Globus pallidus (tissue), 1 donor: ENCODE data around the gene NR1D2.
"Not testable (repeated sequence)": the region's sequence is repeated elsewhere in the genome, so short reads cannot be mapped to it uniquely, and the experiment has no call there.

Source experiments
- DNase-seq: peaks from one replicate; pipeline ENCODE4 v3.0.0-alpha.2; 2015; ENCODE audit warnings: low spot score

NR1D2 gene

DNA sequence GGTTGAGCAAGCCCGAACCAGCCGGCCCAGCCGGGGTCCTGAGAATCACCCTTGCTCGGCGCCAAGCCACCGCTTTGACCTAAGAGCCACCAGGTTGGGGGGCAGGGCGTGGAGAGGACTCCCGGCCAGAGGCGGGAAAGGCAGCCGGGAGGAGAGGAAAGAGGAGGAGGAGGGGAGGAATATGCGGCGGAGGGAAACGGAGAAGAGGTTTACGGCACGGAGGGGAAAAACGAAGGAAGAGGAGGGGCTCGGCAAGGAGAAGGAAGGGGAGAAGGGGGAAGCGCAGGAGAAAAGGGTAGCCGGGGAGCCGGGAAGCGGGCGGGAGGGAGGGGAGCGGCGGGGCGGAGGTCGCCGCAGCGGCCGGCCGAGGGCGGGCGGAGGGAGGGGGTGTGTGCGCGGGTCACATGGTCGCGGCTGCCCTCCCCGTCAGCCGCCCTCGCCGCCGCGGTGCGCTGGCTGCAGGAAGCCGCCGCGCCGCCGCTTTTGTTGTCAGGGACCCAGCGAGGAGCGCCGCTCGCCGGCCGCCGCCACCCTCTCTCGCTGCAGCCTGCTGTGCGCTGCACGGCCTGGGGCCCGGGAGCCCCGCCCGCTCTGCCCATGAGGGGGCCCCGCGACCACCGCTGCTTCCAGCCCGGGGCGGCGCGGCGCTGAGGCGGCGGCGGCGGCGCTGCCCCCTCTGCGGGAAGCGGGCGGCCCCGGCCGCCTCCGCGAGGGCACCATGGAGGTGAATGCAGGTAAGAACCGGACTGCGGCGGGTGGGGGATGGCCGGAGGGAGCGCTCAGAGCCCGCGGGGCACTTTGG is at the start of gene NR1D2:
Gene NR1D2, plus strand, starts transcription at position 426 of the 802 bp plus-strand sequence. Its CDS starts 293 bp downstream, at position 719.
- DNase-seq, result peak; percentile 88

DNA sequence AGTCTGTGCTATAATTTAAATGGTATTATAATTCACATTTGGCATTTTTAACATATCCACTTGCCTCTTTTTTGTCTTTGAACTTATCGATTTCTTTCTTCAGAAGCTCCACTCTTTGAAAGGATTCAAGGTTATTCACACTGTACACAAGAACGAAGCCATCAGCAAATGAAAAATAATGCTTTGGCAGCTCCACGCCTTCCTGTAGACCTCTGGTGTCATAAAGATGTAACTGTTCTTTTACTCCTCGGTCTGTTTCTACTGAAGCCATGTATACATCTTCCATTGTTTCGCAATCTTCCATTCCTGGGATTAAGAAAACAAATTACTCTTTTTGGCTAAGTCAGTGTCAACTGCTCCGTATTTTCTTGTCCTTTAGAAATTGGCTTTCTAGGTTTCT is 44.3 kb upstream of the NR1D2 start:
- DNase-seq, result no peak

DNA sequence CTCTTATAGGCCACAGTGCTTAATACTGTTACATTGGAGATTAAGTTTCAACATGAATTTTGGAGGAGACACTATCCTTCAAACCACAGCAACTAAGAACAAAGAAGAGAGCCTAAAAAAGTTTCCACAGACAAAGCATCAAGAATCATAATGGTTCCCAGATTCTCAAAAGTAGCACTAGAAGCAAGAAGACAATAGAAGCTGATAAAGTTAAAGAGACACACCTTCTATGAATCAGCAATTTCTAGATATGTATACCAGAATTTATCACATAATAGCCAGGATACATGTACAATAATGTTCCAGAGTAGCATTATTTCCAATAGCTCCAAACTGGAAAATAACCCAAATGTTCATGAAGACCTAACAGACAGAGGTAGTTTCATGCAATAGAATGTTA is 40.5 kb upstream of the NR1D2 start:
- no peak for DNase-seq

DNA sequence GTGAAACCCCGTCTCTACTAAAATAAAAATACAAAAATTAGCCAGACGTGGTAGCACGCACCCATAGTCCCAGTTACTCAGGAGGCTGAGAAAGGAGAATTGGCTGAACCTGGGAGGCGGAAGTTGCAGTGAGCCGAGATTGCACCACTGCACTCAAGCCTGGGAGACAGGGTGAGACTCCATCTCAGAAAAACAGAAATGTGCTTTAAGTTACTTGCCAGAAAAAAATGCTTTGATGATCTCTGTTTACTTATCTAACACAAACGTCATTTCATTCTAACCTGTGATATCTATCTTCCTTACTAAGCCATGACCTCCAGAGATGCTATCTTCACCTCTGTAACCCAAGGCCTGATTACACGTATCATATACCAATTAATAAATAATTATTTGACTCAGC is 35.7 kb upstream of the NR1D2 start:
- no peak for DNase-seq

DNA sequence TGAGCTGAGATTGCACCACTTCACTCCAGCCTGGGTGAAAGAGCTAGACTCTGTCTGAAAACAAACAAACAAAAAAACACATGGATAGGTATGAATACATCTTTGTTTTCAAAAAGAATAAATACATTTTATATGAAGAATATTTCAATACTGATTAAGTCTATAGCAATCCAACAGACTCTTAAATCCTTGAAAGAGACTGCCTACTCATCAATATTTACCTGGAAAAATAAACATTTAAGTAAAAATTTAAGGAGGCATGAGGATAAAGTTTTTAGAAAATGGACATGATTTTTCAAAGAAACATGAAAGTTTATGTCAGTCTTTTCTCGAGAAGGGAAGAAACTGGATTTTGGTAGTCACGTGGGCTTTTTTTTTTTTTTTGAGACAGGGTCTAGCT is 33.7 kb upstream of the NR1D2 start:
- DNase-seq, result no peak

DNA sequence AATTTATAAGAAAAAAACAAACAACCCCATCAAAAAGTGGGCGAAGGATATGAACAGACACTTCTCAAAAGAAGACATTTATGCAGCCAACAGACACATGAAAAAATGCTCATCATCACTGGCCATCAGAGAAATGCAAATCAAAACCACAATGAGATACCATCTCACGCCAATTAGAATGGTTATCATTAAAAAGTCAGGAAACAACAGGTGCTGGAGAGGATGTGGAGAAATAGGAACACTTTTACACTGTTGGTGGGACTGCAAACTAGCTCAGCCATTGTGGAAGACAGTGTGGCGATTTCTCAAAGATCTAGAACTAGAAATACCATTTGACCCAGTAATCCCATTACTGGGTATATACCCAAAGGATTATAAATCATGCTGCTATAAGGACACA is 32.8 kb upstream of the NR1D2 start:
- not testable (repeated sequence) for DNase-seq

DNA sequence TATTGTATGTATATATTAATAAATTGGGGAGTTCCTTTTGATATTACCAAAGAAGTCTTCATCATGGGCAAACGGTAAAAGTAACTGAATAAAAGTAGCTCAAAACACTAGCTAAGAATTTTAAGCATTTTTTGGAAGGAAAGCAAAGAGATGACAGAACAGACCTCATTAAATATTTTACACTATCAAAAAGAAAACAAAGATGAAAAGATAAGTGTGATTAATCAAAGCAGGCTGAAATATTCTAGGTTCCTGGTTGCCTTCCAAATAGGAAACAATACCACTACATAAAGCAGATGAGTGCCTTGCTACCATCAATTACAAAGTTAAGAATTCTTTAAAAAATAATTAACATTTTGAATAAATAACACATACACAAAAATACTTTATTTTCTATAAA is 31.9 kb upstream of the NR1D2 start:
- no peak for DNase-seq

DNA sequence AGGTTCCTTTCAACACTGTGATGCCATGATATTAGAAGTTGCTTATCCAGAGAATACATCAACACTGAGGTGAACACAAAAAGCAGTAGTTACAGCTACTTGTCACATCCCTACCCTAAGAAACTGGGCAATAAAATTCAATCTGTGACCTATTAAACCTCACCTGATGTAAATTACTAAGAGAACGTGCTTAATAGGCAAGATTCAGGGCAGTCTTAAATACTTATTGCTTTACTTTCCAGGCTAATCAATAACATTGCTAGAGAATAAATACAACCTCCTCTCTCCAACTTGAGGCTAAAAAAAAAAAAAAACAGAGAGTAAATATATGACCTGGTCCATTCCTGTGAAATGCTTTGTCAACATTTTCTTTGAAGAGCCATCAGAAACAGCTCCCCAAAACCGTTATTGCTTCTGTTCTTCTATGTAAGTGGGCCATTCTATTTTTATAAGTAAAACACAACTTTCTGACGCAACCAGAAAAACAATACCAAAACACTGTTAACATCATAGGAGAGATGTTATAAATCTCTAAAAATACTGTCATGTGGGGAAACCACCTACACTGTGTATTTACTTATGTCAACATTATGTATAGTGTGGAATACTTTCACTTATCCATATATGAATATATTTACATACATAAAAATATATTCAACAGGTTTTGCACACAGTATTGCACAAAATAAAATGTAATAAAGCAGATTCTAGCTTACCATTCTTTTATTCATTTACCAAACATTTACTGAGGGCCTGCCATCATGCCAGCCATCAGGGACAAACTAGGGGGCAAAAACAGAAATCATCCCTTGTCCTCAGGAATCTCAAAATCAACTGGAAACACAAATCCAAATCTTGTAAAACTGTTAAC is 31.0 kb upstream of the NR1D2 start:
- DNase-seq, result no peak

DNA sequence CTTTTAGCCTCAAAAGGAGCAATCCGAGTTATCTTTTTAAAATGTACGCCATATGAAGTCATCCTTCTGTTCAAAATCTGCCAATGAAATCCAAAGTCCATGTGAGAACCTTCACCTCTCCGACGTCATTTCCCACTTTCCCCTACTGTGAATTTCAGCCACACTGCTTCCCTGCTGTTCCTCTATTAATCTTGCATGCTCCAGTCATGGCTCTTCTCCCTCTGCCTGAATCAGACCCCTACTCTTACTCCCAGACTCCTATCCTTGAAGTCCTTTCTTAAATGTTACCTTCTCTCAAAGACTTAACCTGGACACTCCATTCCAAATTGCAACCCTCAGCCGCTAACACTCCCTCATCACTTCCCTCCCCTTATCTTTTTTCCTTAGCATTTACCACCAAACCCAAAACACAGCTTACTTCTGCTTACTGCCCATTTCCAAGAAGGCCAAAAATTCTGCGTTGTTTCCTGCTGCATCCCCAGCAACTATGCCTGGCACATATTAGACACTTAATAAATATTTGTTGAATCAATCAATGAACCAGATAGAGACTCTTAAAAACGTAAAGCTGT is 29.5 kb upstream of the NR1D2 start:
- peak; percentile 11 for DNase-seq

DNA sequence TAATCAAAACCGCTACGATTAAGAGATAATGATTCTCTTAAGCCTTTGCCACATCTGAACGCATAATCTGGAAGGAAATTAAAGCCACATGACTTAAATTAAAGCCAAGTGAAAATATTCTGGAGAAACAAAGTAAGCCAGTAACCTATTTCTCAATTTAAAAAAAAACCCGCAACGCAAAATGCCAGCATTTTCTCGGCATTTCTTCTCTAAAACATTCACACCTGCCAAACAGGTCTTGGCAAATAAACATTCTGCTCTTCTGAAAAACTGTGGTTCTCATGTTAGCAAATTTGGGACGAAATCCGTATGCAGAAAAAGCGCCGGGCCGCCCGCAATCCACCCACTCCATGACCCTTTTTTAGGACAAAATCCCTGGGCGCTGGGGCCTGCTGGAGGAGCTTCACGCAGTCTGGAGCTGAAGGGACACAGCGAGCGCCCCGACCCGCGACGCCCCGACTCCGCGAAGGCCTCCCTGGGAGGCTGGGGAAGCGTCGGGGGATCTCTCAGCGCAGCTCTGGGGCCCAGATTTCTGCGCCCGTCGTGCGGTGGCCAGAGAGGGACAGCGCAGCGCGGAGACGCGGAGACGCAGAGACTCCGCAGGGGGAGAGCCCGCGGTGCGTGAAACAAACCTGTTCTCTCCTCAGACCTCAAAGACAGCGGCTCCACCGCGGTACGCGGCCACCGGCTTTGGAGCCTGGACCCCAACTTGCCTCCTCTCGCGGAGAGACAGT is 28.8 kb upstream of the NR1D2 start:
- no peak for DNase-seq

DNA sequence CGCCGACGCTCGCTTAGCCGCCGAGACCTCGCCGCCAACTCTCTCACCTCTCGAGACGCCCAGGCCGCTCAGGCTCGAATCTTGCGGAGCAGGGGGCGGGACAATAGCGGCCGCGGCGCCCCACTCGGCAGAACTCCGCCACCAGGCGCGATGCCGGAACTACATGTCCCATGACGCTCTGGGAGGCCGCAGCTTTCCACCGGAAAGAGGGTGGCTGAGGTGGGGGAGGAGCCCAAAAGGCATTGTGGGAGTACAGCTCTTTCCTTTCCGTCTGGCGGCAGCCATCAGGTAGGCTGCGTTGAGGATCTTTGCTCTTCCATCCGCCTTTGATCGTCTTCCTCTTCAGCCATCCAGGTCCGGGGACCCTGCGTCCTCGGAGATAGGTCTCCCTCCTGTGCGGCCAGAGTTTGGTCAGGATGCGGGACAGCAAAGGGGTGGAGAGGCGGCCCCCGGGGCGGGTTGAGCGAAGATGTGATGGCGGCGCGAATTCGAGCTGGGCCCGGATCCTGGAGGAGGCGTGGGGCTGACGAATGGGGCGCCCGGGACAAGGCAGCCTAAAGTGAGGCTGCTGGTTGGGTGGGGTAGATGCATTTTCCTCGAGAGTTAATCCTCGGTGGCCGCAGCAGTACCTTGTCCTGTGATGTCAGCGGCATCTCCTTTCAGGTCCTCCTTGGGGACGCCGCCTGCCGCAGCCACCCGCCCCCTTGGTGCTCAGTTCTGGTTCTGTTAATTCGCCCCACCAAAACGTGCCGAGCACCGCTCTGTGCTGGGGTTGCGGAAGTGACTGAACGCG is 28.0 kb upstream of the NR1D2 start, which contains the start of the genes NKIRAS1 and RPL15:
Gene NKIRAS1, minus strand, starts transcription at position 105 of the 793 bp plus-strand sequence. CDS start 6,086 bp downstream, outside the sequence.
Gene RPL15, plus strand, starts transcription at position 247 of the 793 bp plus-strand sequence. CDS start 728 bp downstream, outside the sequence.
- peak; percentile 97 for DNase-seq

DNA sequence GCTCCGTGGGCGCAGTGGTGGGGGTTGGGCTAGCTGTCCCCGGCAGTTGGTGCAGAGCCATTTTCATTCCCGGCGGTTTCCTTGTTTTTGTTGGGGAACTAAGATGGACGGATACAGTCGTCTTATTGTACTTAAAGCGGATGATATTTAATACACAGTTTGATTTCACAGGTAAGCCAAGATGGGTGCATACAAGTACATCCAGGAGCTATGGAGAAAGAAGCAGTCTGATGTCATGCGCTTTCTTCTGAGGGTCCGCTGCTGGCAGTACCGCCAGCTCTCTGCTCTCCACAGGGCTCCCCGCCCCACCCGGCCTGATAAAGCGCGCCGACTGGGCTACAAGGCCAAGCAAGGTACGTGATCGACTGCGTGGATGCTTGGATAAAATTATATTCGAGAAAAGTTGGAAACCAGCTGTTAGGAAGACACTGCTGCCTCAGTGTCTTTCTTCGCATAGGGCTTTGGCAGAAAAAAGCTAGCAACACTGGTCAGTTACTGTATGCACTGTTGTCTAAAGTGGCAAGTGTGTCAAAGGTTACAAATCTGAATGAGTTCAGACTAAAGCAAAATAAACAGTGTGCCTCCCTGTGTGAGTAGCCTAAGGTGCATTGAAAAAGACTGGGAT is 27.3 kb upstream of the NR1D2 start:
- DNase-seq, result not testable (repeated sequence)

DNA sequence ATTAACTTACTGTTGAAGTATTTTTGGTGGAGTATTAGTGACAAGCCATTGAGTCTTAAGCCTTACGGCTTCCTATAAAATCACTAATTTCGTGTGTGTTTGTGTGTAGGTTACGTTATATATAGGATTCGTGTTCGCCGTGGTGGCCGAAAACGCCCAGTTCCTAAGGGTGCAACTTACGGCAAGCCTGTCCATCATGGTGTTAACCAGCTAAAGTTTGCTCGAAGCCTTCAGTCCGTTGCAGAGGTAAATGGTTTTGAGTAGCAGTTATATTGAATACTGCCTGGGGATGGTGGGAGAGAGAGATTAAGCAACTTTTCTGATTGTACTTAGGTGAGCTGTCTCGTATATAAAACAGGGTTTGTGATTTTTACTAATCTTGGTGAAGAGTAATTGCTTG is 26.8 kb upstream of the NR1D2 start:
- not testable (repeated sequence) for DNase-seq

DNA sequence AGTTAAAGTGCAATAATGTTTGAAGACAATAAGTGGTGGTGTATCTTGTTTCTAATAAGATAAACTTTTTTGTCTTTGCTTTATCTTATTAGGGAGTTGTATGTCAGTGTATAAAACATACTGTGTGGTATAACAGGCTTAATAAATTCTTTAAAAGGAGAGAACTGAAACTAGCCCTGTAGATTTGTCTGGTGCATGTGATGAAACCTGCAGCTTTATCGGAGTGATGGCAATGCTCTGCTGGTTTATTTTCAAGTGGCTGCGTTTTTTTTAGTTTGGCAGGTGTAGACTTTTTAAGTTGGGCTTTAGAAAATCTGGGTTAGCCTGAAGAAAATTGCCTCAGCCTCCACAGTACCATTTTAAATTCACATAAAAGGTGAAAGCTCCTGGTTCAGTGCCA is 25.5 kb upstream of the NR1D2 start:
- no peak for DNase-seq

DNA sequence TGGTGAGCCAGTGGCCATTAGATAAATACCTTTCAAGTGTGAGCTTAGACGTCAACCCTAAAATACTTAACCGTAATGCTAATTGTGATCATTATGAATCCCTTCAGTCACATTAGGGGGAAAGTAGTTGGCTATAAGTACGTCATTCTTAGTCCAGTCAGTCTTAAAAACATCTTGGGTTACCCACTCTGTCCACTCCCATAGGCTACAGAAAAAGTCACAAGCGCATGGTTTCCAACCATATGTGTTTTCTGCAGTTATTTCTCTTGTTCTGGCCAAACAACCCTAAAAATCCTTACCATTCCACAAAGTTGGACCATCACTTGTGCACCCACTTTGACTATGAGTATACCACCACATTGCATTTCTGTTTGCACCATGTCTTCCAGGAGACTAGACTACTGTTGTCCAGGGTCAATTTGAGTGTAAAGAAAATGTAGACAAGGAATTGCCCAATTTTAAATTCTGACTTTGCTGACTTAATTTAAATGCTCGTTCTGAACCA is 24.9 kb upstream of the NR1D2 start:
- no peak for DNase-seq

DNA sequence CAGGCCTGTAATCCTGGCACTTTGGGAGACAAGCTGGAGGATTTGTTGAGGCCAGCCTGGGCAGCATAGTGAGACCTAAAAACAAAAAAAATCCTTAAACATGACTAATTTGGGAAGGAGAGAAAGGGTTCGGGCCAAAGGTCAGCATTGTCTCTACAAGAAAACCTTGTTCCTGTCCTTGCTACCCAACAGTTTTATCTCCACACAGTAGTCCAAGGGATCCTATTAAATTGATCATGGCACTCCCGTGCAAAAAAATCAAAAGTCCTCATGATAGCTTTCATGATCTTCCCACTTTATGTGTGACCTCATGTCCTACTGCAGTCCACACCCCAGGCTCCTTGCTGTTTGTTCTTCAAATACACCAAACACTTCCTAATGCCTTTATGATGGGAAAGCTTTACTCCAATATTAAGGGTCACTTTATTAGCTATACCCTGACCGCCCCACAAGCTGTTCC is 24.0 kb upstream of the NR1D2 start:
- DNase-seq, result no peak

DNA sequence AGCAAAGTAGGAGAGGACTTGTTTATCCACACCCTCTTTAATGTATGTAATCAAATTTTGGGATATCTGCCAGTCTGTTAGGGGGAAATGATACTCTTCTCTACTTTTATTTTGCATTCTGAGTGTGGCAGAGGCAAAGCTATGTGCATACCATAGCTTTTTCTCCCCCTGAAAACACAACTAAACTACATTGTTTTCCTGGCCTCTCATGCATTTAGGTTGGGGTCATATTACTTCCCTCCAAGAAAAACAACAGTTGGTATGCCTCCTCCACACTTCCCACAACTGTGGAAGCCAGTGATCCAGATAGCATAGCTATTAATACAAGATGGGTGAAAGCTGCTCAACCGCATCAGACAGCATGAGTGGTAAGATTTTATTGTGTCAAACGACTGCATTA is 21.3 kb upstream of the NR1D2 start:
- no peak for DNase-seq

DNA sequence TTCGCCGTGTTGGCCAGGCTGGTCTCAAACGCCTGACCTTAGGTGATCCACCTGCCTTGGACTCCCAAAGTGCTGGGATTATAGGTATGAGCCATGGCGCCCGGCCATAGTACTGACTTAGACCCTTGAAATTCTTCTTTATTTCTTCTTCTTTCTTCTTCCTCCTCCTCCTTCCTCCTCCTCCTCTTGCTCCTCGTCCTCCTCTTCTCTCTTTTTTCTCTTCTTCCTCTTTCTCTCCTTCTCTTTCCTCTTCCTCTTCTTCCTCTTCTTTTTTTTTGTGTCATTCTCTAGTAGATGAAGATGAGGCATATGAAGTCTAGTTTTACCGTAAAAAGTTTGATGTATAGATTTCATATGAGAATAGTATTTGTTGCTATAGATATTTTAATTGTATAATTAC is 18.8 kb upstream of the NR1D2 start:
- DNase-seq, result no peak

DNA sequence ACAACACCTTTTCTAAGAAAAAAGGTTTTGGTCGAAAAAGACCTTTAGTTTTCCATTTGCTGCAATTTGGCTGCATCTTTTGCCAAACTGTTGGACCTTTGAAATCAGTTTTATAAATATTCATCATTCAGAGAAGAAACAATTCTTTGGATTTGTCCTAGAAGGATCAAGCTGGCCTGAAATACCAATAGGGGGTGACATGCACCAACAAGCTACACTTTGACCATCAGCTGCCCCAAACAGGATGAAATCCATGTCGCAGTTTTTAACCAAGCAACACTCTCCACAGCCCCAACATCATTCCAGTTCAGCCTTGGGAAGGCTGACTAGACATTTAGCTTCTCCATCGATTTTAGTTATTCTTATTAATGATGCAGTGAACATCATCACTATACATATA is 18.4 kb upstream of the NR1D2 start:
- peak; percentile 70 for DNase-seq

DNA sequence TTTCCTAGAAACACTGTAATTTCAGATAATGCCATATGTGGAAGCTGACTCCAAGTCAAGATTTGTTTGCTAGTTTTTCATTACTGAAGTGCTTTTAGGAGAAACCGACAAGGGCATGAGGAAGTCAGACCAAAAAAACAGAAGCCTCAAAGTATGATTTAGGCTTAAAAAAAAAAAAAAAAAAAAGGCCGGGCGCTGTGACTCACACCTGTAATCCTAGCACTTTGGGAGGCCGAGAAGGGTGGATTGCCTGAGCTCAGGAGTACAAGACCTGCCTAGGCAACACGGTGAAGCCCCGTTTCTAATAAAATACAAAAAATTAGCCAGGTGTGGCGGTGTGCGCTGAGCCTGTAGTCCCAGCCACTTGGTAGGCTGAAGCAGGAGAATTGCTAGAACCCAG is 16.6 kb upstream of the NR1D2 start:
- no peak for DNase-seq
